GM21447 (cell line): ENCODE data around the gene NECAP2.
A peak's percentile ranks its signal among the peaks of the same experiment; 100 is the strongest.
"Not testable (repeated sequence)": the region's sequence is repeated elsewhere in the genome, so short reads cannot be mapped to it uniquely, and the experiment has no call there.

Source experiments
- ATAC-seq: cut with Tn5 transposase; IDR thresholded peaks from one replicate; pipeline ENCODE4 v1.9.1; 2021; ENCODE audit not compliant: unreplicated experiment

NECAP2 gene

DNA sequence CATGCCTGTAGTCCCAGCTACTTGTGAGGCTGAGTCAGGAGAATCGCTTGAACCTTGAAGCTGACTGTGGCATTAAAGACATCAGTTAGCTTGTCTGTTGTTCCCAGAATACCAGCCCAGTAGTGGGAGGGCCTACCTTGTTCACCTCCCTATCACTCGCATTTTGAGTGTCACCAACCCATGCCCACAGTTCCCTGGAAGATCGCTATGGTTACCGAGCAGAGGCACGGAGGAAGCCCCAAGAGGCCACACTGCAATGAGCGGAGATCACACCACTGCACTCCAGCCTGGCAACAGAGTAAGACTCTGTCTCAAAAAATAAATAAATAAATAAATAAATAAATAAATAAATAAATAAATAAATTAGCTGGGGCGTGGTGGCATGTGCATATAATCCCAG lies 52.4 kb downstream of the NECAP2 start:
- not testable (repeated sequence) for ATAC-seq

DNA sequence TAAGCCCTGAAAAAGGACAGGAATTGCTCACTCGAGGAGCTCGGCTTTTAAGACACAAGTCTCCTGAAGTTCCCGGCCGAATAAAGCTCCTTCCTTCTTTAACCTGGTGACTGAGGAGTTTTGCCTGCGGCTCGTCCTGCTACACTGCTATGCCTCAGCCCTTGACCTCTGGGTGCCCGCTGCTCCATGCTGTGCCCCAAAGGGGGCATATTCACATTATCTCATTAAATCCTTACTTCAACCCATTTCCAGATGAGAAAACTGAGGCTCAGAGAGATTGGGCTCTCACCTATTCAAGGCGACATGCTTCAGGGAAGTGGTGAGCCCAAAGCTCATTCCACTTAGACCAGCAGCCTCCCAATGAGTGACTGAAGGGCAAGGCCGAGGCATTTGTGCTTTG lies 53.2 kb downstream of the NECAP2 start:
- not testable (repeated sequence) for ATAC-seq

DNA sequence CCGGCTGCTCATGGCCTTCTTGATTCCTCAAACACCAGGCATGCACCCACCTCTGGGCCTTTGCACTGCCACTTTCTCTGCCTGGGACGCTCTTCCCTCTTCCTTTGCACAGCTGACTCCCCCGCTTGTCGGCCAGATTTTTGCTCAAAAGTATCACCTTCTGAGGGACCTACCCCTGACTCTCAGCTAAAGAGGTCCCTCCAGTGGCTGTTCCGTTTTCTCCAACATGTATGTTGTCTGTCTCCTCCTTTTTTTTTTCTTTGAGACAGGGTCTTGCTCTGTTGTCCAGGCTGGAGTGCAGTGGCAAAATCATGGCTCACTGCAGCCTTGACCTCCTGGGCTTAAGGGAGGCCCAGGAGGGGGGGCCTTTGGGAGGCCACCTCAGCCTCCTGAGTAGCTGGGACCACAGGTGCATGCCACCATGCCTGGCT lies 57.0 kb downstream of the NECAP2 start:
- not testable (repeated sequence) for ATAC-seq

DNA sequence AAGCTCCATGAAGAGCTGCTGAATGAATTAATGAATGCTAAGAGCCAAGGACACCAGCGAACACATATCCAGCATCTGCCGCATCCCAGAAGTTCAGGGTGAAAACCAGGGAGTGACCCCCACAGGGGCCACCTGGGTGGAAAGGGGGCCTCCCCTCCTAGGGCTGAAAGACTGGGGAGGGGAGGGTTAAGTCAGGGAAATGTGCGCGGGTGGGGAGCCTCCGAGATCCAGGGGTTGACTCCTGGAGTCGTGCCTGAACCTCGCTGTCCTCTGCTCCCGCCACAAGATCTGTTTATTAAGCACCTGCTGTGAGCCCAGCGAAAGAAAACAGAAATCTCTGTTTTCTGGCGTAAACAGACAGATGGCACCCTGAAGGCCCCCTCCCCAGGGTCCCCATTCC lies 57.5 kb downstream of the NECAP2 start:
- ATAC-seq = not testable (repeated sequence)

DNA sequence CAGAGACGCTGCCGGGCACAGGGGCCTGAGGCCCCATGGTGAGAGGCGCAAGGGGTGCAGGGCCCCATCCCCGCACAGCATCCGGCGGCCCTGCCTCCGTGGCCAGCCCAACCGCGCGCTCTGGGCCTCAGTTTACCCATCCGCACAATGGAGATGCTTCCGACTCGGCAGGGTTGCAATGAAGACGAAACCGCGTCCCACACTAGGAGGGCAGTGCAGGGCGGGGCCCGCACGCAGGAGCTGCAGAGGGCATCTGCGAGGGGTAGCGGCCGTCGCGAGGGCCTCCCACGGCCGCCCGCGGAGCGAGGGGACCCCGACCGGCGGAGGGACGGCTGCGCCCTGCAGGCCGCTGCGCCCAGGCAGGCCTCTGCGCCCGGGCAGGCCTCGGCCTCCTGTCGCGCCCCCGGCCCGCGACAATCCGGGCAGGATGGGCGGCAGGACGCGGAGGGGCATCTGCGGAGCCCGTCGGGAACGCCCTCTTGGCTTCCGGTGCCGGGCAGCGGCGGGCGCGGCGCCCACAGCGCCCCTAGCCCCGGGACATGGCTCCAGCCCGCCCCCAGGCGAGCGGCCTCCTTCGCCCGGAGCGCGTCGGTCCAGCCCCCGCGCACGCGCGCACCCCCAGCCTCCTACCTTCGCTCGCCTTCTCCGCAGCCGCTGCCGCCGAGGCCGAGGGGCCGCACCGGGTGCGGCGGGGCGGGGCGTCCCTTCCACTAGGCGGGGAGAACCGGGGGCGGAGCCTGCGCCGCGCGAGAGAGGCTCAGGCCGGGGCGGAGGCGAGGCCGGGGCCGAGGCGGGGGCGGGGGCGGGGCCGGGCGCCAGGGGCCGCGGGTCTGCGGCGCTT lies 58.3 kb downstream of the NECAP2 start:
- ATAC-seq = peak; percentile 71

DNA sequence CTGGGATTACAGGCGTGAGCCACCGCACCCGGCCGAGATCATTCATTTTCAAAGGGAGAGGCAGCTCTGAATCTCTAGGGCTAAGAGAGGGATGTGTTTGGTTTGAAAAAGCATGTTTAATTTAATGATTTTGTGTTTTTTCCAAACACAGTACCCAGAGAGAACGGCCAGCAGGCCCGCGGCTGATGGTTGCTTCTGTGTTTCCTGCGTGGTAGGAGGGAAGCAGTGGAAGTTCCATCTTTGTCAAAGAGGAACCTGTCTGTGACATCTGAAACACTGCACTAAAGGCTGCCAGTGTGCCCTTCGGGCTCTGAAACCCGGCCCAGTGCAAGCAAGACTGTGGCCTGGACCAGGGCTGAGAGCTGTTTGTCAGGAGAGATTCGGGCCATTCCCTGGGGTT lies 59.9 kb downstream of the NECAP2 start:
- not testable (repeated sequence) for ATAC-seq

DNA sequence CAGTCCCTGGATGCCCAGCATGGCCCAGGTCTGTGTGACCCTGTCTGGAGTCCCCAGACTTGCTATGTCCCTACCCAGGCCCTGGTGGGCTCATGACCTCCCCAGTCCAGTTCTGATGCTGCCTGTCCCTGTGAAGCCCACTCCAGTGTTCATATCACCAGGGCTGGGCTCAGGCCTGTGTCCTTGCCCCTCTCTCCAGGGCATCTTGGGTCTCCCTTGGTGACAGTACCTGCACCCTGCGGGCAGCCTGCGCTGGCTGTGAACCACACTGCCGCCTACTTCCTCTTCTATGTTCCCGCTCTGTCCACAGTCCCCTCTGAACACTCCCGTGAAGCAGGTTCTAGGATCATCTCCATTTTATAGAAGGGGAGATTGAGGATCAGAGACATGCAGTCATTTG lies 60.5 kb downstream of the NECAP2 start:
- ATAC-seq = not testable (repeated sequence)

DNA sequence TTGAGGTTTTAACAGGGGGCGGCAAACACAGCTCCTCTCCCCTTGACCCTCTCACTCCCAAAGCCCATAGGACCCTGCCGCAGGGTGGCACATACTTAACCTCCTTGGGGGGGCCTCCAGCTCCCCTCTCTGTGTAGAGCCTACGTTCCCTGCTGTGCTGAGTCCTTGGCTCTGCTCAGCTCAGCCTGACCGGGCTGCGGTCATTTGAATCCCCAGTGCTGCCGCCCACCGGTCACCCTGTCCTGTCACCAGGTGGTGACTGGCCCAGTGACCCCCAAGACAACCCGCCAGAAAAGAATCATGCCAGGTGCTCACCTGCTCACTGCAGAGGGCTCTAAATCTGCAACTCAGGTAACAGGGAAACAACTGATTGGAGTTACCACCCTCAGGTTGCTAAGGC lies 60.9 kb downstream of the NECAP2 start:
- not testable (repeated sequence) for ATAC-seq

DNA sequence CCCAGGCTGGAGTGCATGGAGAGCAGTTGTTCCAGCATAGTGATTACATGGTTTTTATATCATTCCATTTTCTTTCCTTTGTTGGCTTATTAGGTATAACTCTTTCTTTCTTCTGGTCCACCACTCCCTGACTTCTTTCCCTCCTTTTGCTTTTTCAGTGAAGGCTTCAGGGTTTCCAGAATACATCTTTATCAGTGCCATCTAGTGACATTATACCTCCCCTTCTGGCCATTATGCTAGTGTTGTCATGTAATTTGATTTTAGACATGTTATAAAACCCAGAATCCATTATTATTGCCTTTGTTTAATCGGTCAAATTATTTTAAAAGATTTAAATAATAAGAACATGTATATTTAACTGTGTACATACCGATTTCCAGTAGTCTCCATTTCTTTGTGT lies 63.0 kb downstream of the NECAP2 start:
- no peak for ATAC-seq

DNA sequence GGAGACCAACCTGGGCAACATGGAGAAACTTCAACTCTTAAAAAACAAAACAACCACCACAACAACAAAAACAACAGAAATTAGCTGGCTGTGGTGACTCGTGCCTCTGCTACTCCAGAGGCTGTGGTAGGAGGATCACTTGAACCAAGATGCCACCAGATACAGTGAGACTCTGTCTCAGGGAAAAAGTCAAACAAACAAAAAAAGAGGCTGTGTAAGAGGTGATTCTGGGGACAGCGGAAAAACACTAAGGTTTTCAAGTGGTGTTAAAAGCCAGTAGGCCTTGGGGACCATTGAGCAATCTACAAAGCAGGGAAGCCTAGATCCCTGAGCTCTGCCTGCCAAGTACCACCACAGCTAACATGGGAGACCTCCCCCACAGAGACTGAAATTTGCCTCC lies 65.3 kb downstream of the NECAP2 start:
- not testable (repeated sequence) for ATAC-seq

DNA sequence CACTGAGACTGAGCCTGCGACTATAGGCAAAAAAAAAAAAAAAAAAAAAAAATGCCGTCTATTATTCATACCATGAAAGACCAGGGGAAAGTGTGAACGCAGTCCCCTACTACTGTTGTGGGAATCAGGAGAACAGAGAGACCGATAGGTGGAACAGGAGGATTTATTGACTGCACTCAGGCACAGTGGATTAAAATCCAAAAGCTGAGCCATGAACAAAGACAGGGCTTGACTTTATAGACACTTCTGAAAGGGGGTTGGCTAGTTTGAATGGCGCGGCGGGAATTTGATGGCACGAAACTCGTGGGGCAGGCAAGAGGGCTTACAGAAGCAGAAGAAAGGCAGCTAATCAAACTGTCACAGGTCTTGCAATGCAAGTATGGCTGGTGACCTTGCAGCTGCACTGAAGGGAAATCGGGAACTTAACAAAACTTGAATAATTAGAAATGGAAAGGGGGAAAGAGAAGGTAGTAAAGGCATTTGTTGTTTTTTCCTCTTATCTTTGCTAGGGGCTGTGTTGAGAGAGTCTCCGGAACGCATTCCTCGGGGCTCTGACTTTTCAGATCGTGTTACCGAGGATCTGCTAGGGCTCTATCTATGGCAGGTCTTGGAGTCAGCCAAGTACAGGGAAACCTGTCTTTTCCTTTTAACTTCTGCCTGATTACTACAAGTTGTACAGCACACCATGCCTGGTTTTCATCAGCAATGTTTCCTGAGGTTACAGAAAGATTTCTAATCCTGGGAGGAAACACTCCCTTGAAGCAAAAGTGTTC lies 66.0 kb downstream of the NECAP2 start:
- ATAC-seq = not testable (repeated sequence)

DNA sequence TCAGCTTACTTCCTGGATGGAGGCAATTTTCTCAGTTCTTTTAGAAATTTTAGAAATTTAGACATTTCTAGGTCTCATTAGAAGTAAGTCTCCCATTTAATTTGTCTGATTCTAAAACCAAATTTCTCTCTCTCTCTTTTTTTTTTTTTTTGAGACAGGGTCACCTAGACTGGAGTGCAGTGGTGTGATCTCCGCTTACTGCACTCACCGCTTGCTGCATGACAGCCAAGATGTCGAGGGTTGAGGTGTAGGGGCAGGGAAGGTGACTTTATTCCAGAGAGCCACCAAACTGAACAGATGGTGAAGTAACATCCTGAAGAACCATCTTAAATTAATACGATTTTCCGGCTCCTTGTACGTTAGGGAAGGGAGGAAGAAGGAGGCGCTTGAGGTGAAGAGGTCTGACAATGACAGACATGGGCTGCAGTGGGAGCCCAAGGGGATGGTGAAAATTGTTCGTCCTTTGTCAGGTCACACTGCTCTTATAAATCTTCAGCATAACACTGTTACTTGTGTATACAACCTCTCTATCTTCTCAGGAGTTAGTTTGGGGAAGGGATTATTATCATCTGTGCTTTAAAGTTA lies 68.4 kb downstream of the NECAP2 start:
- ATAC-seq = not testable (repeated sequence)
